ENCODE results near the gene ATP6V1C2. TPM values are rescaled to one million over a fixed set of nuclear protein-coding genes. Genes with fewer than 3 reads are reported as not detected.

ATP6V1C2 gene
- total RNA-seq, 1 experiment from 2014 or later: 2.0 TPM

- RAD21 ChIA-PET (ENCODE audit: low non-redundant PET in 1 of 2, low total read pairs in 2 of 2, uncharacterized antibody in 2 of 2, unreplicated experiment in 2 of 2): no interaction called here
- ATAC-seq (no peak), DNase-seq (ENCODE audit: low read depth, low spot score) (no peak)
- H3K4me1 ChIP-seq (ENCODE audit: control insufficient read depth in 1 of 2, insufficient read depth in 2 of 2, low read length in 2 of 2): peaks cover 11 to 25% of the 10 kb centered on the region in 2 experiments
- BruUV-seq (replicated peaks): no TSS peak
- no peaks in the 10 kb centered on the region for H3K27me3 ChIP-seq (ENCODE audit: insufficient read depth, low read length)
- no peaks in the 10 kb centered on the region for H3K9me3 ChIP-seq (ENCODE audit: control insufficient read depth in 1 of 2, insufficient read depth in 1 of 2, low read depth in 1 of 2, low read length in 2 of 2)
- no peak overlapping the region for H3K9ac ChIP-seq (ENCODE audit: low read length)
- CTCF ChIA-PET: no interaction called here
- no peaks in the 10 kb centered on the region for H3K9me2 ChIP-seq (ENCODE audit: insufficient read depth)
- no peaks in the 10 kb centered on the region for H3K36me3 ChIP-seq (ENCODE audit: control insufficient read depth in 1 of 2, insufficient read depth in 2 of 2, low read length in 2 of 2)
- H2AFZ ChIP-seq (ENCODE audit: low read depth, low read length, poor library complexity, severe bottlenecking): no peak overlapping the region
- H4K20me1 ChIP-seq (ENCODE audit: insufficient read depth): no peaks in the 10 kb centered on the region
- H3K79me2 ChIP-seq (ENCODE audit: insufficient read depth, low read length): no peaks in the 10 kb centered on the region
- intact Hi-C loops (cut with micrococcal nuclease): no loop called here
- no peak overlapping the region for H3K27ac ChIP-seq (ENCODE audit: low read depth, low read length)
- POLR2A ChIA-PET: no interaction called here
- H3K4me2 ChIP-seq (ENCODE audit: low read length): no peak overlapping the region
- no peak for TF ChIP-seq JUND (IDR thresholded peaks at IDR 0.05)
- no peak for TF ChIP-seq FOSL1 (IDR thresholded peaks at IDR 0.05; ENCODE audit: low read depth)
- no peak for TF ChIP-seq YY1 (IDR thresholded peaks at IDR 0.05; ENCODE audit: extremely low read depth, insufficient replicate concordance, low read depth, low read length)
- no peak for TF ChIP-seq ELF1 (IDR thresholded peaks at IDR 0.05; ENCODE audit: borderline replicate concordance, low read depth)
- TF ChIP-seq CTCF (IDR thresholded peaks at IDR 0.05 in 2 of 3, conservative IDR thresholded peaks at IDR 0.05 in 1 of 3; ENCODE audit: borderline replicate concordance in 1 of 3, insufficient read depth in 1 of 3, low read depth in 2 of 3, low read length in 2 of 3): no peak
- TF ChIP-seq POLR2AphosphoS5 (IDR thresholded peaks at IDR 0.05; ENCODE audit: low read depth, low read length): no peak
- H3K4me3 ChIP-seq (replicated peaks in 1 of 2; ENCODE audit: low read depth in 1 of 2, low read length in 2 of 2): no peak overlapping the region
Measured at GRCh38 chr2:10761591-10761990, 40.2 kb downstream of the ATP6V1C2 start.

- CTCF ChIA-PET: no interaction called here
- Histone ChIP-seq H3K36me3 (ENCODE audit: control insufficient read depth in 1 of 2, insufficient read depth in 2 of 2, low read length in 2 of 2) (no peaks in the 10 kb centered on the region), H3K79me2 (ENCODE audit: insufficient read depth, low read length) (no peaks in the 10 kb centered on the region), H3K9me2 (ENCODE audit: insufficient read depth) (no peaks in the 10 kb centered on the region), H3K4me1 (ENCODE audit: control insufficient read depth in 1 of 2, insufficient read depth in 2 of 2, low read length in 2 of 2) (peaks cover 11 to 25% of the 10 kb centered on the region in 2 experiments), H3K27me3 (ENCODE audit: insufficient read depth, low read length) (no peaks in the 10 kb centered on the region), H3K9me3 (ENCODE audit: control insufficient read depth in 1 of 2, insufficient read depth in 1 of 2, low read depth in 1 of 2, low read length in 2 of 2) (no peaks in the 10 kb centered on the region), H3K4me3 (replicated peaks in 1 of 2; ENCODE audit: low read depth in 1 of 2, low read length in 2 of 2) (no peak overlapping the region), H4K20me1 (ENCODE audit: insufficient read depth) (no peaks in the 10 kb centered on the region), H3K27ac (ENCODE audit: low read depth, low read length) (no peak overlapping the region), H3K4me2 (ENCODE audit: low read length) (peak overlapping the region; percentile 24), H2AFZ (ENCODE audit: low read depth, low read length, poor library complexity, severe bottlenecking) (peak overlapping the region; percentile 56), H3K9ac (ENCODE audit: low read length) (no peak overlapping the region)
- TF ChIP-seq POLR2AphosphoS5 (IDR thresholded peaks at IDR 0.05; ENCODE audit: low read depth, low read length) (no peak), ELF1 (IDR thresholded peaks at IDR 0.05; ENCODE audit: borderline replicate concordance, low read depth) (no peak), YY1 (IDR thresholded peaks at IDR 0.05; ENCODE audit: extremely low read depth, insufficient replicate concordance, low read depth, low read length) (no peak), FOSL1 (IDR thresholded peaks at IDR 0.05; ENCODE audit: low read depth) (no peak), EZH2 (IDR thresholded peaks at IDR 0.05) (no peak), RAD21 (IDR thresholded peaks at IDR 0.05; ENCODE audit: low read depth) (no peak), REST (IDR thresholded peaks at IDR 0.05; ENCODE audit: low read depth) (no peak), SIN3A (IDR thresholded peaks at IDR 0.05; ENCODE audit: low read depth) (no peak), JUND (IDR thresholded peaks at IDR 0.05) (no peak), EGR1 (IDR thresholded peaks at IDR 0.05; ENCODE audit: low read depth) (no peak), SP1 (IDR thresholded peaks at IDR 0.05; ENCODE audit: low read depth) (no peak), POLR2A (IDR thresholded peaks at IDR 0.05; ENCODE audit: borderline replicate concordance, extremely low read depth, insufficient read depth, insufficient read length) (no peak), EZH2phosphoT487 (IDR thresholded peaks at IDR 0.05; ENCODE audit: borderline replicate concordance) (no peak)
- ATAC-seq (peak; percentile 78), DNase-seq (ENCODE audit: low read depth, low spot score) (peak; percentile 8)
- POLR2A ChIA-PET: no interaction called here
- BruUV-seq (replicated peaks): no TSS peak
- intact Hi-C loops (cut with micrococcal nuclease): no loop called here
- RAD21 ChIA-PET (ENCODE audit: low non-redundant PET in 1 of 2, low total read pairs in 2 of 2, uncharacterized antibody in 2 of 2, unreplicated experiment in 2 of 2): interaction anchor here in 1 of 2 experiments (0.6 kb wide), 1 partner anchor 18 kb away, joined by 3 read pairs; no protein-coding TSS in a partner anchor
Measured at GRCh38 chr2:10762651-10763460, 41.4 kb downstream of the ATP6V1C2 start.

Measured in HCT116 (cell line).